HG03060 (cell line): Measurements from ENCODE around the gene PLEKHO1.
"Not testable (repeated sequence)": the region's sequence is repeated elsewhere in the genome, so short reads cannot be mapped to it uniquely, and the experiment has no call there.

Source experiments
- ATAC-seq: cut with Tn5 transposase; IDR thresholded peaks from one replicate; pipeline ENCODE4 v1.9.1; 2021; ENCODE audit warnings: low read depth, moderate number of reproducible peaks; ENCODE audit not compliant: unreplicated experiment

The PLEKHO1 gene

GRCh38 chr1:150168960-150169601, 19.4 kb downstream of the PLEKHO1 start:
- ATAC-seq, result no peak

GRCh38 chr1:150171801-150172200, 22.1 kb downstream of the PLEKHO1 start:
- no peak for ATAC-seq

- no peak for ATAC-seq
These were observed 23.4 kb downstream of the PLEKHO1 start for GRCh38 chr1:150173141-150173585.

GRCh38 chr1:150176593-150176992, 26.9 kb downstream of the PLEKHO1 start:
- no peak for ATAC-seq

- ATAC-seq, result no peak
These were observed 28.8 kb downstream of the PLEKHO1 start for GRCh38 chr1:150178548-150178947.

- ATAC-seq, result no peak
These were observed 30.2 kb downstream of the PLEKHO1 start for GRCh38 chr1:150179867-150180266.

GRCh38 chr1:150180474-150180873, 30.8 kb downstream of the PLEKHO1 start:
- ATAC-seq, result no peak

- no peak for ATAC-seq
These were observed 32.5 kb downstream of the PLEKHO1 start for GRCh38 chr1:150182247-150182646.

- no peak for ATAC-seq
These were observed 33.3 kb downstream of the PLEKHO1 start for GRCh38 chr1:150183061-150183460.

GRCh38 chr1:150185481-150185880, 35.8 kb downstream of the PLEKHO1 start:
- ATAC-seq, result no peak

GRCh38 chr1:150186438-150186788, 36.7 kb downstream of the PLEKHO1 start:
- ATAC-seq, result not testable (repeated sequence)

- ATAC-seq, result no peak
These were observed 37.3 kb downstream of the PLEKHO1 start for GRCh38 chr1:150186789-150187559.

- ATAC-seq, result no peak
These were observed 37.8 kb downstream of the PLEKHO1 start for GRCh38 chr1:150187560-150187931.

GRCh38 chr1:150192012-150192411, 42.3 kb downstream of the PLEKHO1 start:
- no peak for ATAC-seq

GRCh38 chr1:150194381-150195031, 44.8 kb downstream of the PLEKHO1 start:
- ATAC-seq, result no peak

GRCh38 chr1:150196417-150196816, 46.7 kb downstream of the PLEKHO1 start:
- ATAC-seq, result no peak

- ATAC-seq, result no peak
These were observed 57.7 kb downstream of the PLEKHO1 start for GRCh38 chr1:150207281-150207971.

- ATAC-seq, result not testable (repeated sequence)
These were observed 58.7 kb downstream of the PLEKHO1 start for GRCh38 chr1:150208460-150208859.
